ENCODE results near the gene MBD5. TPM values are rescaled to one million over a fixed set of nuclear protein-coding genes. Genes with fewer than 3 reads are reported as not detected.

Gene MBD5
- total RNA-seq, 1 donor from 2014 or later: 44.9 TPM

DNA sequence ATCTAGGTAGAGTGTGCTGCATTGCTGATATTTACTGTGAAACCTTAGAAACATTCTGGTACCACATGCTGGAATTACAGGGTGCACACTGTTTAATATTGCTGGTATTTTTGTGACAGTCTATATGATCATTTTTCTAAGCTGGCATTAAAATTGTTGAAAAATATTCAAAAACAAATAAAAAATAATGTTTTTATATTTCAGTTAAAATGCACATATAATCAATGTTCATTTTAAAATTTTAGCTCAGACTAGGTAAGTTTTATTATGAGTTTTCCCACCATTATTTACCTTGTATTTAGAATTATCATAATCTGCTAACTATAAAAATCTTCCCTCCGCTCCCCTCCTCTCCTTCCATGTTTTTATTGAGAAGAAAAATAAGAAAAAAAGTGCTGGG lies 339.8 kb downstream of the MBD5 start:
- Mint-ChIP-seq H3K4me1 (ENCODE audit: unreplicated experiment) (no peaks in the 10 kb centered on the region), H3K27me3 (ENCODE audit: unreplicated experiment) (no peaks in the 10 kb centered on the region), H3K4me3 (ENCODE audit: unreplicated experiment) (no peak overlapping the region), H3K9me3 (ENCODE audit: unreplicated experiment) (peaks cover 9% of the 10 kb centered on the region), H3K36me3 (ENCODE audit: unreplicated experiment) (peaks cover 24% of the 10 kb centered on the region), H3K27ac (ENCODE audit: unreplicated experiment) (no peak overlapping the region)
- TF ChIP-seq CTCF (IDR thresholded peaks at IDR 0.05): no peak
- no peak for DNase-seq (ENCODE audit: extremely low spot score, unreplicated experiment)

GRCh38 chr2:148362144-148362796 lies 341.4 kb downstream of the MBD5 start:
- H3K4me1 Mint-ChIP-seq (ENCODE audit: unreplicated experiment): no peaks in the 10 kb centered on the region
- no peak for DNase-seq (ENCODE audit: extremely low spot score, unreplicated experiment)

GRCh38 chr2:148375214-148375613 lies 354.3 kb downstream of the MBD5 start:
- no peak for TF ChIP-seq CTCF (IDR thresholded peaks at IDR 0.05)
- no peak for DNase-seq (ENCODE audit: extremely low spot score, unreplicated experiment)
- no peak overlapping the region for H3K4me3 Mint-ChIP-seq (ENCODE audit: unreplicated experiment)
- H3K36me3 Mint-ChIP-seq (ENCODE audit: unreplicated experiment): peaks cover 5% of the 10 kb centered on the region
- peaks cover 4% of the 10 kb centered on the region for H3K4me1 Mint-ChIP-seq (ENCODE audit: unreplicated experiment)
- H3K27me3 Mint-ChIP-seq (ENCODE audit: unreplicated experiment): no peaks in the 10 kb centered on the region
- H3K27ac Mint-ChIP-seq (ENCODE audit: unreplicated experiment): no peak overlapping the region
- peaks cover 8% of the 10 kb centered on the region for H3K9me3 Mint-ChIP-seq (ENCODE audit: unreplicated experiment)

More at GRCh38 chr2:148362144-148362796, 341.4 kb downstream of the MBD5 start:
- no peaks in the 10 kb centered on the region for H3K27me3 Mint-ChIP-seq (ENCODE audit: unreplicated experiment)
- no peak overlapping the region for H3K4me3 Mint-ChIP-seq (ENCODE audit: unreplicated experiment)
- peaks cover 21% of the 10 kb centered on the region for H3K9me3 Mint-ChIP-seq (ENCODE audit: unreplicated experiment)
- no peak for TF ChIP-seq CTCF (IDR thresholded peaks at IDR 0.05)
- H3K36me3 Mint-ChIP-seq (ENCODE audit: unreplicated experiment): peaks cover 24% of the 10 kb centered on the region
- H3K27ac Mint-ChIP-seq (ENCODE audit: unreplicated experiment): no peak overlapping the region

- no peaks in the 10 kb centered on the region for H3K27me3 Mint-ChIP-seq (ENCODE audit: unreplicated experiment)
- peaks cover 7% of the 10 kb centered on the region for H3K4me1 Mint-ChIP-seq (ENCODE audit: unreplicated experiment)
- no peak overlapping the region for H3K4me3 Mint-ChIP-seq (ENCODE audit: unreplicated experiment)
- no peaks in the 10 kb centered on the region for H3K36me3 Mint-ChIP-seq (ENCODE audit: unreplicated experiment)
- H3K27ac Mint-ChIP-seq (ENCODE audit: unreplicated experiment): no peak overlapping the region
- no peak for TF ChIP-seq CTCF (IDR thresholded peaks at IDR 0.05)
- DNase-seq (ENCODE audit: extremely low spot score, unreplicated experiment): no peak
- H3K9me3 Mint-ChIP-seq (ENCODE audit: unreplicated experiment): peaks cover 4% of the 10 kb centered on the region
Observed at GRCh38 chr2:148391324-148391723, 370.4 kb downstream of the MBD5 start.

- Mint-ChIP-seq H3K4me3 (ENCODE audit: unreplicated experiment) (no peak overlapping the region), H3K36me3 (ENCODE audit: unreplicated experiment) (peaks cover 5% of the 10 kb centered on the region), H3K27me3 (ENCODE audit: unreplicated experiment) (no peaks in the 10 kb centered on the region), H3K27ac (ENCODE audit: unreplicated experiment) (no peak overlapping the region), H3K9me3 (ENCODE audit: unreplicated experiment) (peaks cover 8% of the 10 kb centered on the region), H3K4me1 (ENCODE audit: unreplicated experiment) (no peaks in the 10 kb centered on the region)
- TF ChIP-seq CTCF (IDR thresholded peaks at IDR 0.05): no peak
- DNase-seq (ENCODE audit: extremely low spot score, unreplicated experiment): no peak
Observed at GRCh38 chr2:148402786-148403185, 381.9 kb downstream of the MBD5 start.

Data from osteocyte (in vitro differentiated cells).